GM19463 (cell line): Measurements from ENCODE around the gene TERC.

ENCODE experiments used
- ATAC-seq: cut with Tn5 transposase; IDR thresholded peaks from one replicate; pipeline ENCODE4 v1.9.1; 2021; ENCODE audit warnings: mild to moderate bottlenecking, moderate library complexity; ENCODE audit not compliant: unreplicated experiment

TERC gene

DNA sequence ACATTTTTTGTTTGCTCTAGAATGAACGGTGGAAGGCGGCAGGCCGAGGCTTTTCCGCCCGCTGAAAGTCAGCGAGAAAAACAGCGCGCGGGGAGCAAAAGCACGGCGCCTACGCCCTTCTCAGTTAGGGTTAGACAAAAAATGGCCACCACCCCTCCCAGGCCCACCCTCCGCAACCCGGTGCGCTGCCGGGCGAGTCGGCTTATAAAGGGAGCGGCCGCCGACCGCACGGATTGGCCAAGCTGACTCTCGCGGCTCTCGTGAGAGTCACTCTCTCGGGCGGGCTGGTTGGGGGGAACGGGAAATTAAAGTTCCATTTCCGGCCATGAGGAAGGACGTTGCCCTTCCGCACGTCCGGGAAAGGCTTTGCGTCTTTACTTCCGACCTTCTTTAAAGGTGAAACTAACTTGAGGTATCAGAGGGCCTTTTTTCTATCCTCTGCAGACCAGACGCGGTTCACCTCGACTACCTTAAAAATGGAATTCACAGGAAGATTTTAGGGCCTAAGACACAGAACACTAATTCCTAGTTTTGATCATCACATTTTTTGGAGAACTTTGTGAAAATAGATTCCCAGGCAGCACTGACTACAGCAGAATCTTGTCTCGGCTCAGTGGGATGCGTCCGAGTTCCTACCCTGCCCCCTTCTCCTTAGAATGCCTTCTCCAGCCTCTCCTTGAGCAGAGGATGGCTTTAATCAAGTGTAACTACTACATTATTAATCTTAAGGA is at the start of gene TERC:
Gene TERC (minus strand): TSS at position 179 of the 731 bp plus-strand sequence.
- ATAC-seq, result peak; percentile 66

DNA sequence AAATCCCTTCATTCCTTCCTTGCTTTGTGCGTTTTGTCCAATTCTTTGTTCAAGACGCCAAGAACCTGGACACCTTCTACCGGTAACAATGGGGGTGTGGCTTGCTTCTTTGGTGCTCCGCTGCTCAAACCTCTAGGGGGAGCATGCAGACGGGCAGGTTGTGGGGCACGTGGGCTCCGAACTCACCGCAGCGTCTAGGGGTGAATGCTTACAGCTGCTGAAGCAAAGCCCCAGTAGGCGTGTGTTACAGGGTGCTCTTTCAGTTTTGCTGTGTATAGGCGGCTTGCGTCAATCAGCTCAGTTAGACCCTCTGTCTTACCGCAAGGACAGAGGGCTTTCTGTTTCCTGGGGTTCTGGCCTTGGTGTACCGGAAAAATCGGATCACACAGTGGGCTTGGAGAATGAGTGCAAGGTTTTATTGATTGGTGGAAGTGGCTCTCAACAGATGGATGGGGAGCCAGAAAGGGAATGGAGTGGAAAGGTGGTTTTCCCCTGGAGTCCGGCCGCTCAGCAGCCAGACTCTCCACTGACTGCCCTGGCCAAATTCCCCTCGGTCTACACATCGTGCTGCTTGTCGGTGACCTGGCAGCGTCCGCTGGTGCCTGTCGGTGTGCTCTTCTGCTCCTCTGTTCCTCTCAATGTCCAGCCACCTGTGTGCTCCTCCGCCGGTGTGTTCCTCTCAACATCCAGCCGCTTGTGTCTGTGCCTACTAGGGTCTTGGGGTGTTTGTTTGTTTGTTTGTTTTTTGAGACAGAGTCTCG is 49.1 kb upstream of the TERC start:
- ATAC-seq, result peak; percentile 84

DNA sequence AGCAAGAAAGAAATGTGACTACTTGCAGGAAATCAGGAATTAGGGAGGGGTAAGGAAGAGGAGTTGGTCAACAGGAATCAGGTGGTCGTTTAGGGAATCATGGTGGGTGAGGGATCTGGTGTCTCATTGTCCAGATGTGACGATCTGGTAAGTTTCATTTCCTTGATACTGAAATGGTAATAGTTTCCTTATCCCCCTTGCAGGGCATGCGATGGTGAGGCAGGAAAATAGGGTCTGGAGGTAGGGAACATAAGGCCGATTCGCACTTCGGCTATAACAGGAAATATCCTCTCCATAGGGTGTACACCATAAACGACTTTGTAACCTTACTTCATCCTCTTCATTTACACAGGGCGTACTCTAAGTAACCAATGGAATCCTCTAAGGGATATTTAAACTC is 48.4 kb upstream of the TERC start:
- ATAC-seq, result no peak

DNA sequence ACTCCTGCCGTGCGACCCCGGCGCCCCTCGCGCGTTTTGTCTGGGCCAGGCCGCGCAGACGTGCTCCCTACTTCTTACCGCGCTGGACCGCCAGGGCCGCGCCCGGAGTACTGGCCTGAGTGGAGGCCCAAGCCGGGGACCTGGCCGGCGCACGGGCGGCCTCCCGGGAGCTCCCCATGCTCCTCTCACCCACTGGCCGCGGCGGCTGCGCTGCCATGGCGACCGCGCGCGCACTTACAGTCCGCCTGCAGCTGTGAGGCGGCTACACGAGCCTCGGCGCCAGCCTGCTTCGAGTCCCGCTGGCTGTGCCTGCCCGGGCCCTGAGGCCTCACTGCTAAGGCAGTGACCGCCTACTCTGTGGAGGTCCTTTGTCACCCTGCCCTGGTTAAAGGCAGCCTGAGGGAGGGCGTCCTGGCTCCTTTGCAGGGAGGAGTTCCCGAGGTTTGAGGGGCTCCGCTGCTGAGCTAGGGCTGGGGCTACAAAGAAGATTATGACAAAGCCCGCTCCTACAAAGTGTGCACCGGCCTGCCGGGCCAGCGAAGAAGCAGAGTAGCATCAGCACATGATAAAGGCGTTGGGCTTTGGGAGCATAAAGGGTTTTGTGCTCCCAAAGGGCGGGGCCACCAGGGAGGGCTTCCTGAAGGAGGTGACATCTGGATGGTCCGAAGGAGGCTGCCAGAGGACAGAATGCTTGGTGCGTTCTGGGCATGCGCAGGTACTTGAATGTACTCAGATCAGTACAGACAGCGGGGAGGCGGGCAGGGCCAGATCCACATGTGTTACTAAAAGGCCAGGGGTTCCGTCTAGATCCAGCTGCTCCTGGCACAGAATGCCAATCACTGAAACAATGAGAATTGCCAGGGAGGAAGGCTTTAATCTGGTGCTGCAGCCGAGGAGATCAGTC is 47.7 kb upstream of the TERC start, which contains the start of the genes LRRC34 and LRRIQ4:
Gene LRRC34 (minus strand): TSS at position 573 of the 904 bp plus-strand sequence. CDS start 356 bp downstream, at position 217.
Gene LRRIQ4 (plus strand): TSS at position 539 of the 904 bp plus-strand sequence. CDS start 9,052 bp downstream, outside the sequence.
- peak; percentile 63 for ATAC-seq

DNA sequence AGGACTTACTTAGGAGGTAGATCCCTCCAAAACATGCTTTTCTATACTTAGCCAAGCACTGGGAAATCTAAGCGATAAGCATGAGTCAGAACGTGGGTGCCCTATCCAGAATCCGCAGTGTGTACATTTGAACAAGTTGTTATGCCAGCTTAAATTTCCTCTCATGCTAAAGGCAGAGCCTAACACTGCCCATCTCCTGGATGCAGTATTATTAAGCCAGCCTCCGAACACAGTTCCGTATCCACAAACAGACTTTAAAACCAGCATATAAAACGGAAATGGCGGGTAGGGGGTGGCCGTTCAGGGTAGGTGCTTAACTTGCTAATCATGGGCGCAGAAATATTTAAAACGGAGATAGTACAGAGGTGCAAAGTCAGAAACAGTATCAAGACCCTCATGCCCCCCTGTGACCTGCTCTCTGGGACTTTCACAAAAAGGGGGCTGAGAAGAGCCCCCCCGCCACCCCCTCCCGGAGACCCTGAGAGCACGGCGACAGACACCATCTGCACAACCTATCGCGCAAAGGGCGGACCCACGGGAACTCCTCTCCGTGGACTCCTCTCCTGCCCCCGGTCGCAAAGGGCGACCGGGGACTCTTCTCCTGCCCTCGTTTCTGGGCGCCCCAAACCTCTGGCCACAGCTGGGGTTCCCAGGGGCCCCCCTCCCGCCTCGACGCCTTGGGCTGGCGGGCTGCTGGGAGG is 46.9 kb upstream of the TERC start:
- peak; percentile 3 for ATAC-seq

DNA sequence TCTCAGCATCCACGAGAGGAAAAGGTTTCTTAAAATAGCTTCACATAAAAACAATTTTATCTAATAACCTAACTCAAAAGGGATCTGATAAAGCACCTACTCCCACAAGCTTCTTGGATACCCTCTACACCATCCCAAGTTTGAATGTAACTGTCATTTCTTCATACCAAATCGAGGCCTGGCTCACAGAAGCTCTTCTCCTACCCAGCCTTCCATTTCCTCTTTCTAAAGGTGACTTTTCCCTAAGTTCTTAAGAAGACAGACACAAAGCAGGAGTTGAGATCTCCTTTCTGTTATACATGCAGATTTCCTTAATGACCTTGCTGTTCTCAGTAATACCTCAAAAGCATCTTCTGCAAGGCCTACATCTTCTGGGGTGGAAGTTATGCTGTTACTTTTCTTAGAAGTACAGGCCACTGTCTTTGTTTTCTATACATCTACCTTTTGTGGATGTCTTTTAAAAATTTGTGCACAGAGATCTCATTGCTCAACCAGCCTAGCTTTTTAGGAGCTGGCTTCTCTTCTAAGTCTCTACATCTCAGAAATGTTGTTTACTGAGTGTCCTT is 44.5 kb upstream of the TERC start:
- ATAC-seq, result no peak

DNA sequence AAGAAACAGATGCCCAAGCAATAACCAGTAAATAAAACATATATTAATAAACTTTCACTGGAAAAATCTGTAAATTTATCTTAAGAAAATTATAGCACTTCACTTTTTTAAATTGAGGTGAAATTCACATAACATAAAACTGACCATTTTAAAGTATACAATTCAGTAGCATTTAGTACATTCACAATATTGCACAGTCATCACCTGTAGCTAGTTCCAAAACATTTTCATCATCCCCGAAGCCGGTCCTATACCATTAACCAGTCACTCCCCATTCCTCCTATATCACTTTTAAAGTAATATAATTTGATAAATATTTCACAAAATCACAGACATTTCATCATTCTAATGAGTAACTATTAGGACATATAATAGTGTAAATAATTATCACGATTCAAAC is 39.8 kb upstream of the TERC start:
- ATAC-seq, result no peak

DNA sequence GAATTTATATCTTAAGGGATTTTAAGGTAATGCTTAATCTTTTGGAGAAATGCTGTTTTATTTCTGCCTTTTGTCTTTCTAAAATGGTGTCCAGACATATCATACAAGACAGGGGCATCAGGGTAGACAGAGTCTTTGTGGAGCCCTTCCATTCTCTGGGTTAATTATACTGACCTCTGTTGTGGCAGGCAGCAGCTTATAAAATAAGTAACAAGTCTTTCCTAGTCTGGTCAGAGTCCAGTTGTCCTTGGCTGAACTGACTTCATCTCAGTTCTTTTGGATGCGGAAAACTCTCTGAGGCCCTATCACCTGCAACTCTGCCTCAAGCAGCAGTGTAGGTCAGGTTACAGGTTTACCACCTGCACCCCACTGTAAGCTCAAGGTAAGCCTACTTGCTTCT is 27.5 kb upstream of the TERC start:
- ATAC-seq, result no peak

DNA sequence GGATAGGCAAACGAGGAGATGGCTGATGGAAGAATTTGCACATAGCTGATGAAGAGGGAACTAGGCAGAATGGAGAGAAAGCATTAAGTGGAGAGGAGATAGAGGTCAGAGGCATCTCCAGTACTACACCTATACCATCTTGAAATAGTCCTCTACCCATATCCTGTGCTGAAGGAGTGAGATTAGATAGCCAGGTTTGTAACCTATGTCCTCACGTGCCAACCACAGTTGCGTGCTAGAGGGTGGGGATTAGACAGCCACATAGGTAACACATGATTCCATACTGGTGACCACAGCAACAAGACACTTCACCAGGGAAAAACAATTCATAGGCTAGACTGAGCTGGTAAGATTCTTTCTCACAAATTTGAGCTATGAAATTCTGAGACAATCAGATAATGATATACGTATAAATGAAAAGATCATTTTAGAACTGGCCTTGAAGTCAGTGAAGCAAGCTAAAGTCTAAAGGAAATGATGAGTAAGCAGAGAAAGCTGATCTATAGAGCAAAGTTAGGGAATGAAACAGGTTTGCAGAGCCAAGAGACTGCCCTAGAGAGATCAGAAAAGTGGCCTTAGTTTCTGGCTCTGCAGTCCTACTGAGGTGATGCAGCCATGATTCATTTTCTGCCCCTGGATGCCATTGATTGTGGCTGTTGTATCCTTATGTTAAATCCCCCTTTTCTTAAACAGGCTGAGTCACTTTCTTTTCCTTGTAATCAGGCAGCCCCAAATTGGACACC is 26.0 kb upstream of the TERC start:
- ATAC-seq, result no peak

DNA sequence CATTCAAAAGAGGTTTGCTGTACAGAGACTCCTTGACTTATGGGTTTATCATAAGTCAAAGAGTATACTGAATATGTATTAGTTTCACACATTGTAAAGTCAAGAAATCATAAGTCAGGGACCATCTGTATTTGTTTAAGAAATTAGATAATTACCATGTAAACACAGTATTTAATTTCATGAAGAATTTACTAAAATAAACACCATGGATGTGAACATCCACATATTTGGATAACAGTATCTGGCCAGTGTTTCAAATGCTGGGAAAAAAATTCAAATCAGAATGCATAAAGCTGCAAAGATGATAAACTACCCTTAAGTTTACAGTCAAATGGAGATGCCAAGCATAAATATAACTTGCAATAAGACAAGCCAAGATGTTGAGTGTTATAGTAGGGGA is 25.4 kb upstream of the TERC start:
- no peak for ATAC-seq

DNA sequence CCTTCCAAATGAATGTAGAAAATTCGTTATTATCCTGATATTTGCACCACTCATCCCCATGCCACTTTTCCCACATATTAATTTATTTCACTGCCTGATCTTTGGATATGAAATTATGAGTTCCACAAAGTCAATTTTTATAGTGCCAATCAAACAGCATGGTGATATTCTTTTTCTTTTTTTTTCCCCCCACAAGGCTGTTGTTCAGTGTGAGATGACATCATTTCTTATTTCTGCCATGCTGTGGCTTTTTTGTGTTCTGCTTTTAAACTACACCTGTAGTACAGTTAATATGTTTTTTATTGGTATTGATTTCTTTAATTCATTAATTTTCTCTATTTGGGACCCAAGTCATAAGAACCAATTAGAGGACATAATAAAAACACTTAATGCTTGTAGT is 22.9 kb upstream of the TERC start:
- ATAC-seq, result no peak

DNA sequence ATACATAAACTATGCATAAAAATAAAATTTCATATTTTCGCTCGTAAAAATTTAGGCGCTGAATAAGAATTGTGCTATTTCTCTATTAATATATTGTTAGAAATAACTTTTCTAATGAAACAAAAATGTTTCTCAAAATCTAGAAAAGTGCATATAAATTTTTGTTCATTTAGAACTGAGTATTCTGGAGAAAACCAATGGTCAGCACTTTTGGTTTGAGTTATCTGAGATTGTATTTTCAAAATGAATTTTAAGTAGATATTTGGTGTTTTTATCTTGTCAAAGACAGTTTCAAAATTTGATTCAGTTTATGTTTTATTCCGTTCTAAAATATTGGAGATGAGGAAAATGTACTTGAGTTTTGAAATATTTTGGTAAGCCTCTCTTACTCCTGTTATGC is 22.3 kb upstream of the TERC start:
- ATAC-seq, result no peak

DNA sequence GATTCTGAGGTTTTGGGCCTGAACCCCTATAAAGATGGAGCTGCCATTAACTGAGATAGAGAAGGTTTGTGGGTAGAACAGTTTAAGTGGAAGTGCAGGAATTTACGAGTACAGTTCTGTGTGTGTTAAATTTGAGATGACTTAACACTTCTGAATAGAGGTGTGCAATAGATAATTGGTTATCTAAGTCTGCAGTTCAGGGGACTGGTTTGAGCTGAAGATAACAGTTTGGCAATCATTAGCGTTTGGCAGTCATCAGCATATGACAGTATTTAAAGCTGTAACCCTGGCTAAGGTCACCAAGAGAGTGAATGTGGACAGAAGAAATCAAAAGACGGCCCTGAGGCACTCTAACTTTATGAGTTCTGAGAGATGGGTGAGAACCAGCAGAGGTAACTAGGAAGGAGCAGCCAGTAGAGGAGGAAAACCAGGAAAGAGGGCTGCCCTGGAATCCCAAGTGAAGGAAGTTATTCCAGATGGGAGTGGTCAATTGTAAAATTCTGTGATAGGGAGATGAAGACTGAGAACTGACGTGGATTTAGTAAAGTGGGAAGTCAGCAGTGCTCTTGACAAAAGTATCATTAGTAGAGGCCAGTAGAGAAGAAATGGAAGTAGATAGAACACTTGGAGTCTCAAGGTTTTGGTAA is 16.5 kb upstream of the TERC start:
- no peak for ATAC-seq

DNA sequence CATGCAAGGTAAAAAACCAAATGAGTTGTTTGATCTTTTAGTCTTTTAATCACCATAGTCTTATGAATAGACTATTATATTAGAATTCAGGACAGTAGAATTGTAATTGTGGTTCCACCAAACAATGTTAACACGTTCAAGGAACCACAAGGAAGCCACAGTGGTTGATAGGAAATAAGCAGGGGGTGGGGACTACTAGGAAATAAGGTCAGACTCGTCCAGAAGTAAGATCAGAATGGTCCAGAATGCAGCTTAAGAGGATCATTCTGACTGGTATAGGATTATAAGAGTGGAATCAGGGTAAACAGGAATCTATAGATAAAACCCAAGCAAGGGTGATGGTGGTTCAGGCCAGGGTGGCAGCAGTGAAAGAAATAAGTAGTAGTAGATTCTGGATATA is 15.9 kb upstream of the TERC start:
- ATAC-seq, result no peak

DNA sequence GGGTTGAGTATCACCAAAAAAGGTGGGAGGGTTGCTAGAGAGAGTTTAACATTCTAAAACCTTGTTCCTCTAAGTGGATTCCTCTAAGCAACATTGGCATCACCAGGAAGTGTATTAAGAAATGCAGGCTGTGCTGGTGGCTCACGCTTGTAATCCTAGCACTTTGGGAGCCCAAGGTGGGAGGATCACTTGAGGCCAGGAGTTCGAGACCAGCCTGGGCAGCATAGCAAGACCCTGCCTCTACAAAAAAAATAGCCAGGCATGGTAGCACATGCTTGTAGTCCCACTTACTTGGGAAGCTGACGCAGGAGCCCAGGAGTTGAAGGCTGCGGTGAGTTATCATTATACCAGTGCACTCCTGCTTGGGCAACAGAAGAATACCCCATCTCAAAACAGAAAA is 13.0 kb upstream of the TERC start:
- no peak for ATAC-seq

DNA sequence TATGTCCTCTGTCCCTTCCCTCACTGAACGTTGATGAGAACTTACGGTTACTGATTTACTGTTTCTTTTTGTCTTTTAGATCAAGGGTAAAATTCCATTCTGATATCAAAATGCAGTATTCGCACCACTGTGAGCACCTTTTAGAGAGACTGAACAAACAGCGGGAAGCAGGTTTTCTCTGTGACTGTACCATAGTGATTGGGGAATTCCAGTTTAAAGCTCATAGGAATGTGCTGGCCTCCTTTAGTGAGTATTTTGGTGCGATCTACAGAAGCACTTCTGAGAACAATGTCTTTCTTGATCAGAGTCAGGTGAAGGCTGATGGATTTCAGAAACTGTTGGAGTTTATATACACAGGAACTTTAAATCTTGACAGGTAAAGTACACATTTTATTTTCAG is 9.3 kb upstream of the TERC start:
- ATAC-seq, result no peak

DNA sequence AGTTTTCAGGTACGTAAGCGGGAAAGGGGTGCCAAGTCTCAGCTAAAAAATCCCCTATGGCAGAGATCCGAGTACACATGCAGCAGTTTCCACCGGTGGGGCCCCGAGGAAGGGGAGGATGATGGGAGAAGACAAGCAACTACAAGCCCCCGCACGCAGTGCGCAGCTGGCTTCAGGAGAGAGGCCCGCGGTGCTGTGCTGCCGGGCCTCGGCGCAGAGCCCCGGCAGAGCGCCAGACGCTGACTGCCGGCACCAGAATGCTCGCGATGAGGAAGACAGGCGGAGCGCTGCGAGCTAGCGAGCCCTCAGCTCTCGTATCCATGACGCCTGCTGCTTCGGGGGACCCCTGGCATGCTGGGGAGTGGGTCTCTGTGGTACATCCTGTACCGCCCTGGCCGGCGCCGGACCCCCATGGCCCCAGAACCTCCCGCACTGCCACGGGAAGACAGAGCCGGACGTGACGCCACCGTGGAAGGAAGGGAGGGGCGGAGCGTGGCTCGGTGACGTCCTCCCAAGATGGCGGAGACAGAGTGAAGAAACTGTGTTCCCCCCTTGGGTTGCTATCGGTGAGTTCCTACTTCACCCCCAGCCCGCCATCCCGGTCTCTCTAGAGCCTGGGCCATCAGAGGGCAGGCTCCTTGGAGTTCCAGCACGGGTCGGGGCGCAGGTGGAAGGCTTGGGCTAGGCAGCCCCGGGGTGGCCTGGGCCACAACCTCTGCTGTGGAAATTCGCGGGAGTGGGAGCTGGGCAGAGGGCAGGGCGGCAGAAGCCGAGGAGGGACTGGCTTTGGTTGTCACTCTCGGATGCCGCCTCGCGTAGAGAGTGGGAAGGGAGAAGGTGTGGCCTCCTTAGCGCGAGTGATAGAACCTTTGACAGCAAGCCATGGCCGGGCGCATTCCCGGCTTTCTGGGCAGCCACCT is 8.3 kb upstream of the TERC start, which contains the start of gene MYNN:
Gene MYNN (plus strand): TSS at position 500 of the 920 bp plus-strand sequence. CDS start 900 bp downstream, outside the sequence.
- peak; percentile 76 for ATAC-seq
